ENCODE measurements around the gene NUP35.

NUP35 gene

DNA sequence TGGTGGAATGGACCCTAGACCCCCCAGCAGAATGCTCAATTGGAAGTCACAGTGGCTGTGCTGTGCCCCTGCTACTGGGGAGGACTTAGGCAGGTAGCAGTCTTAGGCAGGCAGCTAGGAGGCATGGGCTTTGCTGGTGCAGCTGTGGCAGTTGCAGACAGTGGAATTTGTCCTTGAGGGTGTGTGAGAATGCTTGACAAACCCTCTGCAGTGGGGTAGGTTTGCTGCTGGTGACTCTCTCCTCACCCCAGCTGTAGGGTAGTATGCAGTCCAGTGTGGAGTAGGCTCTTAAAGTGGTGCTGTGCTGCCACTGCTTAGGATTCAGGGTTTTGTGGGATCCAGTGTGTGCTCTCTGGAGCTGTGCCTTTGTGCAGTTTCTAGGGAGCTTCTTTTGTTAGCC, 61.3 kb downstream of the NUP35 start:
- TF ChIP-seq, protein P1, sequence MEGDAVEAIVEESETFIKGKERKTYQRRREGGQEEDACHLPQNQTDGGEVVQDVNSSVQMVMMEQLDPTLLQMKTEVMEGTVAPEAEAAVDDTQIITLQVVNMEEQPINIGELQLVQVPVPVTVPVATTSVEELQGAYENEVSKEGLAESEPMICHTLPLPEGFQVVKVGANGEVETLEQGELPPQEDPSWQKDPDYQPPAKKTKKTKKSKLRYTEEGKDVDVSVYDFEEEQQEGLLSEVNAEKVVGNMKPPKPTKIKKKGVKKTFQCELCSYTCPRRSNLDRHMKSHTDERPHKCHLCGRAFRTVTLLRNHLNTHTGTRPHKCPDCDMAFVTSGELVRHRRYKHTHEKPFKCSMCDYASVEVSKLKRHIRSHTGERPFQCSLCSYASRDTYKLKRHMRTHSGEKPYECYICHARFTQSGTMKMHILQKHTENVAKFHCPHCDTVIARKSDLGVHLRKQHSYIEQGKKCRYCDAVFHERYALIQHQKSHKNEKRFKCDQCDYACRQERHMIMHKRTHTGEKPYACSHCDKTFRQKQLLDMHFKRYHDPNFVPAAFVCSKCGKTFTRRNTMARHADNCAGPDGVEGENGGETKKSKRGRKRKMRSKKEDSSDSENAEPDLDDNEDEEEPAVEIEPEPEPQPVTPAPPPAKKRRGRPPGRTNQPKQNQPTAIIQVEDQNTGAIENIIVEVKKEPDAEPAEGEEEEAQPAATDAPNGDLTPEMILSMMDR (IDR thresholded peaks at IDR 0.05; ENCODE audit: control insufficient read depth, insufficient read depth, low read depth, low read length, missing control alignments) = no peak
- no peak for DNase-seq (ENCODE audit: low read depth)
- H3K4me3 ChIP-seq (ENCODE audit: control insufficient read depth, low read depth, low read length) = no peak overlapping the region

DNA sequence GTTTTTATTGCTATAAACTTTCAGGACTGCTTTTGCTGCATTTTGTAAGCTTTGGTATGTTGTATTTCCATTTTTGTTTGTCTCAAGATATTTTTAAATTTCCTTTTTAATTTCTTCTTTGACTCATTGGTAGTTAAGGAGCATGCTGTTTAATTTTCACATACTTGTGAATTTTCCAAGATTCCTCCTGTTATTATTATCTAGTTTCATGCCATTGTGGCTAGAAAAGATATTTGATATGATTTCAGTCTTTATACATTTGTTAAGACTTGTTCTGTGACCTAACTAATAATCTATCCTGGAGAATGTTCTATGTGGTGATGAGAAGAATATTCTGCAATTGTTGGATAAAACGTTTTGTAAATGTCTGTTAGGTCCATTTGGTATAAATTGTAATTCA, 62.1 kb downstream of the NUP35 start:
- TF ChIP-seq, protein P1 (IDR thresholded peaks at IDR 0.05; ENCODE audit: control insufficient read depth, insufficient read depth, low read depth, low read length, missing control alignments) = no peak
- DNase-seq (ENCODE audit: low read depth) = no peak
- no peak overlapping the region for H3K4me3 ChIP-seq (ENCODE audit: control insufficient read depth, low read depth, low read length)

DNA sequence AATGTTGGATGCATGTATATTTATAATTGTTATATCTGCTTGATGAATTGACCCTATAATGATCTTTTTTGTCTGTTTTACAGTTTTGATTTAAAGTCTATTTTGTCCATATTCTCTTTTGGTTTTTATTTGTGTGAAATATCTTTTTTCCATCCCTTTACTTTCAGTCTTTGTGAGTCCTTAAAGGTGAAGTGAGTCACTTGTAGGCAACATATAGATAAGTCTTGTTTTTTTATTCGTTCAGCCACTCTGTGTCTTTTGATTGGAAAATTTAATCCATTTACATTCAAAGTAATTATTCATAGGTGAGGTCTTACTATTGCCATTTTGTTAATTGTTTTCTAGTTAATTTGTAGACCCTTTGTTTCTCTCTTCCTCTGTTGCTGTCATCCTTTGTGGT, 62.5 kb downstream of the NUP35 start:
- DNase-seq (ENCODE audit: low read depth) = no peak
- H3K4me3 ChIP-seq (ENCODE audit: control insufficient read depth, low read depth, low read length) = no peak overlapping the region
- TF ChIP-seq, protein P1 (IDR thresholded peaks at IDR 0.05; ENCODE audit: control insufficient read depth, insufficient read depth, low read depth, low read length, missing control alignments) = no peak

DNA sequence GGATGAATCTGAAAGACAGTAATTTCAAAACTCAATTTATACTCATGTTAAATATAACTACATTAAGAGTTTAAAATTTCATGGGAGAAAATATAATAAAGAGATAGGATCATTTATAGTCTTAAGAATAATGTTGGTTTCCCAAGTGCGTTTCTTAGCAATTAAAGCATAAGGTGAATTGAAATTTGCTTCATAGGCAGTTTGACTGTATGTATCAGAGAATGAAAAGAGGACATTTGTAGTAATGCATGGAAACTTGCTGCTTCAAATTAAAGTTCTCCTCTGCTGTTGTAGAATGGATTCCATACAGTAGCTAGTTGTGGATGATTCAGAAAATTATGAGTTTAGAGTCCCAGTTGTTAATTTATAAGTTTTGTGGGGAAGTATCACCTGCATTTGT, 68.1 kb downstream of the NUP35 start:
- TF ChIP-seq, protein P1 (IDR thresholded peaks at IDR 0.05; ENCODE audit: control insufficient read depth, insufficient read depth, low read depth, low read length, missing control alignments) = no peak
- no peak for DNase-seq (ENCODE audit: low read depth)
- no peak overlapping the region for H3K4me3 ChIP-seq (ENCODE audit: control insufficient read depth, low read depth, low read length)

DNA sequence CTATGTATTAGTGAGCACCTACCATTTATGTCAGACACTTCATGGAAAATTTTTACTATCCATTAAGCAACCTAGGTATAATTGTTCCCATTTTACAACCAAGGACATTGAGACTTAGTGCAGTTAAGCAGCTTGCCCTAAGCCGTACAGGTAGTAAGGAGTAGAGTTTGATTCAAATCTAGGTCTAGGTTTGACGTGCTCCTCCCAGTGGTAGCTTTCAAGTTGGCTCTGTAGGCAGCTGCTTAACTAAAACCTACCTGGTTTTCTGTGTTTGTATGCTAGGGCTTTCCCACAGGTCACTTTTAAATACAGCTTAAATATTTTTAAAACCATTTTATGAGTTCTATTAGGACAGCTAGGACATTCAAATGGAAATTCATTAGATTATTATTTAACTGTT, 69.7 kb downstream of the NUP35 start:
- H3K4me3 ChIP-seq (ENCODE audit: control insufficient read depth, low read depth, low read length) = no peak overlapping the region

DNA sequence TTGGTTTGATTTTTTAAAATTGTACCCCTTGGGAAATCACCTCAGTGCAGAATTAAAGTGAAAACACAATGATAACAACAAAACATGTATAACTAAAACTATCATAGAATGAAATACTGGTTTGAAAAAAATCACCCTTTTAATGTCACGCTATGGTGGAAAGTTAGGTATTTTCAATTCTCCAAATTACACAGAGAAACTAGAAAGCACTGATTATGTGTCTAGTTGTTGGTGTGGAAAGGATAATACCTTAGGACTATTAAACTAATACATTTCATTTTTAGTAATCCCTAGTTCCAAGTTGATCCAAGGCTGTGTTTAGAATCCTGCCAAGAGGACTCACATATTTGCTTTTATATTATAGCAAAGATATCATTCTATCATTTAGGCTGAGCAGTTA, 71.2 kb downstream of the NUP35 start:
- no peak overlapping the region for H3K4me3 ChIP-seq (ENCODE audit: control insufficient read depth, low read depth, low read length)
- DNase-seq (ENCODE audit: low read depth) = no peak
- TF ChIP-seq, protein P1 (IDR thresholded peaks at IDR 0.05; ENCODE audit: control insufficient read depth, insufficient read depth, low read depth, low read length, missing control alignments) = no peak

More for the DNA sequence above, 69.7 kb downstream of the NUP35 start:
- TF ChIP-seq, protein P1 (IDR thresholded peaks at IDR 0.05; ENCODE audit: control insufficient read depth, insufficient read depth, low read depth, low read length, missing control alignments) = no peak
- no peak for DNase-seq (ENCODE audit: low read depth)

DNA sequence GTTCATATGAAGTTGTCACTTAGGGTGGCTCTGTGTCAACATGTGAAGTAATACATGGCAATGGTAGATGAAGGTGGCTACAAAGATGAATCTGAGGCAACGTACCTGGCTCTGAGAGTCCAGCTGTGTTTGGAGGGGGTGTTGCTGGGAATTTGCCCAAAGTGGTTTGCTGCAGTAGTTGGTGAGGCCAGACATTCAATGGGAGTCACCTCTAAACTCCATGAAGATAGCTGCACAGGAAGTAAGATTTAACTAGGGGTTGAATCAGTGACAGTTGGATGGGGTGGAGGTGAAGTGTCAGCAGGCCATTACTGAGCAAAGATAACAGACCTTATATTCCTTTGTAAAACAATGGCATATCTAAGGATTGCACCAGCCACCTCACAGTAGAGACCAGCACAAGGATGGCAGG, 71.8 kb downstream of the NUP35 start:
- no peak overlapping the region for H3K4me3 ChIP-seq (ENCODE audit: control insufficient read depth, low read depth, low read length)
- no peak for DNase-seq (ENCODE audit: low read depth)
- TF ChIP-seq, protein P1 (IDR thresholded peaks at IDR 0.05; ENCODE audit: control insufficient read depth, insufficient read depth, low read depth, low read length, missing control alignments) = no peak

Measured in AG09309 (cell line).